IPS-20b (cell line): Measurements from ENCODE around the gene ERC1.
"Not testable (repeated sequence)": the region's sequence is repeated elsewhere in the genome, so short reads cannot be mapped to it uniquely, and the experiment has no call there.

Experiments used
- H3K27ac ChIP-seq: one replicate; pipeline ENCODE4 v1.5.1; 2013; ENCODE audit warnings: low read length
- H3K27me3 ChIP-seq: 2 replicates; pipeline ENCODE4 v1.6.1; 2013; ENCODE audit warnings: mild to moderate bottlenecking, low read length, inconsistent platforms; ENCODE audit not compliant: insufficient read depth
- H3K36me3 ChIP-seq: 2 replicates; pipeline ENCODE4 v1.6.1; 2013; ENCODE audit warnings: low read depth, mild to moderate bottlenecking, inconsistent platforms, low read length, moderate library complexity; ENCODE audit not compliant: insufficient read depth
- H3K4me1 ChIP-seq: 2 replicates; pipeline ENCODE4 v1.6.1; 2013; ENCODE audit warnings: mild to moderate bottlenecking, control low read depth, inconsistent platforms, low read length, moderate library complexity; ENCODE audit not compliant: insufficient read depth
- H3K4me3 ChIP-seq: 2 replicates; pipeline ENCODE4 v1.5.1; 2013; ENCODE audit warnings: mild to moderate bottlenecking, low read length, inconsistent platforms
- H3K9ac ChIP-seq: 2 replicates; pipeline ENCODE4 v1.6.1; 2013; ENCODE audit warnings: low read depth, mild to moderate bottlenecking, inconsistent platforms, low read length, moderate library complexity
- H3K9me3 ChIP-seq: 2 replicates; pipeline ENCODE4 v1.6.1; 2013; ENCODE audit warnings: mild to moderate bottlenecking, low read depth, low read length, inconsistent platforms; ENCODE audit not compliant: insufficient read depth

The ERC1 gene

DNA sequence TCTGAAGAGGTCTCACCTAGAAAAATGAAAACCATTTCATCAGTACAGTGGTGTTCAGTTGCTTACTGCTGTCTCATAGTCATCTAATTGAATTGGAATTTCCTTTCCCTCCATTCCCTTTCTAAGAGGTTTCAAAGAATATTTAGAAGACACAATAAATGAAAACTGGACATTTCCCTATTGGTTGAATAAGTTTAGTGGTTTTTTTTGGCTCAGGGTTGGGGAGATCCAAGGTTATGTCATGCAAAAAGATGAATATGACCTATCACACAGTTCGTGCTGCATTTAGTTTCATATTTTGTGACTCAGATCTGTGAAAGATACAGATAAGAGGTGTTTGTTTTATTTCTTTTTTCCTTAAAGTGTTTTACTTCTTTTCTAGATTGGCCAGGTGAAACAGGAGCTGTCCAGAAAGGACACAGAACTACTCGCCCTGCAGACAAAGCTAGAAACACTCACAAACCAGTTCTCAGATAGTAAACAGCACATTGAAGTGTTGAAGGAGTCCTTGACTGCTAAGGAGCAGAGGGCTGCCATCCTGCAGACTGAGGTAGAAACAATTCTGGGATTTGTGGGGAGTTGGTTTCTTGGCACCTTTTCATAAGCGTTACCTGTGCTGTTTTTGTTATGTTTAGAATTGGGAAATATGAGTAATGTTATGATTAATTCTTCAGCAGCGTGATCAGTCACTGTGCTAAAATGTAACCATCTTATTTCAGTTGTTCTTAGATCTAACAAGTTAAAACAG is 124.6 kb downstream of the ERC1 start:
- H3K27me3 ChIP-seq: peaks cover 24% of the 10 kb centered on the region
- H3K4me1 ChIP-seq: no peaks in the 10 kb centered on the region
- H3K27ac ChIP-seq: no peak overlapping the region
- H3K36me3 ChIP-seq: peaks cover 6% of the 10 kb centered on the region; the same call in 1 of the 2 replicates
- no peak overlapping the region for H3K4me3 ChIP-seq
- H3K9me3 ChIP-seq: no peaks in the 10 kb centered on the region
- H3K9ac ChIP-seq: no peak overlapping the region

DNA sequence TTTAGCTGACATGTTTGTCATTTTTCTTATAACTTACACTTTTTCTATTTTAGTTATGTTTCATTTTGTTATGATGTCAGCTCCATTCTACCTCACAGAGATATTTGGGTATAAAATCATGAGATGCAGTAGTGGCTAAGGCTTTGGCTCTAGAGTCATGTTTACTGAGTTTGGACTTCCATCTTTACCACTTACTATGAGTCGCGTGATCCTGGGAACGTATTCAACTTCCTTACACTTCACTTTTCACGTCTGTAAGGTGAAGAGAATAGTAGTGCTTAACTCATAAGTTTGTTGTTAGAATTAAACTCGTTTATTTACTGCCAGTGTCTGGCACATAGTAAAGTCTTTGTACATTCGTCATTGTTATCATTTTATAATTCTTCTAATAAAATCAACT is 126.3 kb downstream of the ERC1 start:
- no peaks in the 10 kb centered on the region for H3K36me3 ChIP-seq
- H3K9me3 ChIP-seq: no peaks in the 10 kb centered on the region
- no peak overlapping the region for H3K9ac ChIP-seq
- no peak overlapping the region for H3K4me3 ChIP-seq
- peaks cover 33% of the 10 kb centered on the region for H3K27me3 ChIP-seq
- H3K4me1 ChIP-seq: no peaks in the 10 kb centered on the region
- H3K27ac ChIP-seq: no peak overlapping the region

DNA sequence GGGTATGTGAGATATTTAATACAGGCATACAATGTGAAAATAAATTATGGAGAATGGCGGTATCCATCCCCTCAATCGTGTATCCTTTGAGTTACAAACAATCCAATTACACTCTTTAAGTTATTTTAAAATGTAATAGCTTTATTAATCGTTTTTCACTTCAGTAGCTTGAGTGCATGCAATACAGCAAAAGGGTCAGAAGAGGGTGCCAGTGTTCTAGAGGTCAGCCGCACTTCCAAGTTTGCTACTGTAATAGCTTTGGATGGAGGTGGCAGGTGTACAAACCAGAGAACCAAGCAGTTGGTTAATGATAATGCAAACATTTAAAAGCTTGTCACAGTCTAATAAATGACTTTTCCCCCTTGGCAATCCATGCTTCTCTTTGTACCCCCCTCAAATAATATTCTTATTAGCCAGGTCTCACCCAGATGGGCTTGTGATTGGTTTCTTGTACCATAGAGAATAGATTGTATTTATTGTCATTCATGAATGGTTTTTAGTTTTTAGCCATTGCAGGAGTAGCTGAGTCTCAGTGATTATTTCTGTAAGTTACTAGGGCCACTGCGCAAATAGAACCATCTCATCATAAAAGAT is 127.0 kb downstream of the ERC1 start:
- Histone ChIP-seq H3K27ac (no peak overlapping the region), H3K27me3 (peaks cover 40% of the 10 kb centered on the region), H3K4me3 (no peak overlapping the region), H3K9ac (no peak overlapping the region), H3K9me3 (no peaks in the 10 kb centered on the region), H3K36me3 (no peaks in the 10 kb centered on the region), H3K4me1 (no peaks in the 10 kb centered on the region)

DNA sequence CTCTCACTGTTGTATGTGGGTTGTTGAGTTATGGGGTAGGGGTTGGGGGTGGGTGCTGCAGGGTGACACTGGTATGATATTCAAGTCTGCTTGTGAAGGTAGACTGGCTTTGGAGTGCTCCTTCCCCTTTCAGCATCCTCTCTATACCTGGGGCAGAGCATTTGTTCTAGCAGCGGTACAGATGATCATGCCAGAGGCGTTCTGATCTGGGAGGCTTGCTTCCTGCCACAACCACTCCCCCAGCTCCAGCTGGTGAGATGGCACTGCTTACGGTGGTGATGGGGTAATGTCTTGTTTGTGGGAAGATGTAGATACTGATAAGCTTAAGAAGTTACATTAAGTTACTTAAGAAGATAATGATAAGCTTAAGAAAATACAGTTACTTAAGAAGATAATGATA is 131.8 kb downstream of the ERC1 start:
- H3K4me3 ChIP-seq: no peak overlapping the region
- no peak overlapping the region for H3K9ac ChIP-seq
- no peak overlapping the region for H3K27ac ChIP-seq
- H3K4me1 ChIP-seq: no peaks in the 10 kb centered on the region
- peaks cover 53% of the 10 kb centered on the region for H3K27me3 ChIP-seq
- no peaks in the 10 kb centered on the region for H3K36me3 ChIP-seq
- H3K9me3 ChIP-seq: no peaks in the 10 kb centered on the region

DNA sequence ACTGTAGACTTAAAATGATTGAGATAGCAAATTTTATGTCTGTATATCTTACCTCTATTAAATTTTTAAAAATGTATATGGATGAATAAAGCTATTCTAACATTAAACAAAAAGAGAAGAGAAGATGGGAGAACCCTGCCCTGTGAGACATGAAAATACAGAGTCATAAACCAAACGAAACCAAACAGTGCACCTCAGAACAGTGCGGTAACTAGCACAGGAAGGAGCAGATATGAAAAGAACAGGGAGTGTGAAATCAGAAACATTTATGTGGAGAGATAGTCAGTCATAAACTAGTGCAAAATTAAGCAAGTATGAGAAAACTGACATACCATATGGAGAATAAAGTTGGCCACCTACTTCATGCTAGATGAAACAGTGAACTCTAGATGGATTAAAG is 135.1 kb downstream of the ERC1 start:
- Histone ChIP-seq H3K4me3 (no peak overlapping the region), H3K9ac (no peak overlapping the region), H3K36me3 (no peaks in the 10 kb centered on the region), H3K9me3 (no peaks in the 10 kb centered on the region), H3K4me1 (no peaks in the 10 kb centered on the region), H3K27me3 (peaks cover 25% of the 10 kb centered on the region), H3K27ac (no peak overlapping the region)

DNA sequence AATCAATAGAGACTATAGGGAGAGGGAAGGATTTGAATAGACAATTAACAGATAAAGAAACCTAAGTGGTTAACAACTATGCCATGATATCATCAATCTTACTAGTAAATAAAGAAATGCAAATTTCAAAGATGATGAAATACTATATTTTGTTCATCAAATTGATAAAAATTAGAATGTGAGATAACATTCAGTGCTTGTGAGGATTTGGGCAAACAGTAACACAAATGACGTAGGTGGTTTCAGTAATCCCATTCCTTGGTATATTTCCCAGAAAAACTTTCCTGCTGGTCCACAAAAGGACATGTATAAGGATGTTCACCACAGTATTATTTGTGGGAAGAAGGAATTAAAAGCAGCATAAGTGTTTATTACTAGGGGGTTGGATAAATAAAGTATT is 136.0 kb downstream of the ERC1 start:
- H3K27me3 ChIP-seq: peaks cover 20% of the 10 kb centered on the region
- H3K36me3 ChIP-seq: no peaks in the 10 kb centered on the region
- no peaks in the 10 kb centered on the region for H3K4me1 ChIP-seq
- H3K4me3 ChIP-seq: no peak overlapping the region
- H3K9ac ChIP-seq: no peak overlapping the region
- no peak overlapping the region for H3K27ac ChIP-seq
- no peaks in the 10 kb centered on the region for H3K9me3 ChIP-seq

GRCh38 chr12:1130164-1130563 is 139.1 kb downstream of the ERC1 start:
- Histone ChIP-seq H3K27ac (no peak overlapping the region), H3K9ac (no peak overlapping the region), H3K27me3 (no peaks in the 10 kb centered on the region), H3K4me3 (no peak overlapping the region), H3K4me1 (no peaks in the 10 kb centered on the region), H3K36me3 (no peaks in the 10 kb centered on the region), H3K9me3 (no peaks in the 10 kb centered on the region)

- Histone ChIP-seq H3K9ac (no peak overlapping the region), H3K4me1 (no peaks in the 10 kb centered on the region), H3K27ac (no peak overlapping the region), H3K36me3 (no peaks in the 10 kb centered on the region), H3K4me3 (no peak overlapping the region), H3K9me3 (no peaks in the 10 kb centered on the region), H3K27me3 (no peaks in the 10 kb centered on the region)
Measured at GRCh38 chr12:1130571-1130970, 139.5 kb downstream of the ERC1 start.

GRCh38 chr12:1131811-1132224 is 140.8 kb downstream of the ERC1 start:
- Histone ChIP-seq H3K27me3 (no peaks in the 10 kb centered on the region), H3K4me3 (no peak overlapping the region), H3K9ac (no peak overlapping the region), H3K4me1 (no peaks in the 10 kb centered on the region), H3K27ac (no peak overlapping the region), H3K9me3 (no peaks in the 10 kb centered on the region), H3K36me3 (no peaks in the 10 kb centered on the region)

GRCh38 chr12:1132311-1132710 is 141.3 kb downstream of the ERC1 start:
- Histone ChIP-seq H3K4me1 (no peaks in the 10 kb centered on the region), H3K9me3 (no peaks in the 10 kb centered on the region), H3K36me3 (no peaks in the 10 kb centered on the region), H3K27me3 (no peaks in the 10 kb centered on the region), H3K4me3 (no peak overlapping the region), H3K27ac (no peak overlapping the region), H3K9ac (no peak overlapping the region)

GRCh38 chr12:1138691-1139090 is 147.7 kb downstream of the ERC1 start:
- Histone ChIP-seq H3K9me3 (no peaks in the 10 kb centered on the region), H3K4me3 (no peak overlapping the region), H3K27ac (no peak overlapping the region), H3K9ac (no peak overlapping the region), H3K36me3 (peaks cover 7% of the 10 kb centered on the region), H3K27me3 (no peaks in the 10 kb centered on the region), H3K4me1 (no peaks in the 10 kb centered on the region)

- not testable (repeated sequence) for H3K9me3 ChIP-seq, H3K4me3 ChIP-seq, H3K36me3 ChIP-seq, H3K27me3 ChIP-seq, H3K4me1 ChIP-seq, H3K27ac ChIP-seq, H3K9ac ChIP-seq
Measured at GRCh38 chr12:1146758-1147157, 155.7 kb downstream of the ERC1 start.
